Lung (tissue), 12 donors: ENCODE data around the gene C10orf120. TPM values are rescaled to one million over a fixed set of nuclear protein-coding genes. Genes with fewer than 3 reads are reported as not detected.

Experiments
- ATAC-seq: fragments of 200-7000 bp; cut with Tn5 transposase; one replicate; pipeline ENCODE4 v1.9.1; 2020; ENCODE audit warnings: moderate number of reproducible peaks; ENCODE audit not compliant: insufficient read depth, low FRiP score
- DNase-seq, 3 donors: peaks; one replicate each; pipeline ENCODE4 v3.0.0-alpha.2; 2013 to 2017
- H3K27ac ChIP-seq, 2 donors: one replicate each; pipeline ENCODE4 v1.5.1; 2013; ENCODE audit warnings: mild to moderate bottlenecking in 2 of 2, moderate library complexity in 2 of 2, control low read depth in 1 of 2, inconsistent platforms in 1 of 2, low read depth in 1 of 2, low read length in 1 of 2
- H3K27me3 ChIP-seq, 3 donors: one replicate each; pipeline ENCODE4 v1.5.1; 2013; ENCODE audit warnings: low read length in 2 of 3; ENCODE audit not compliant: control insufficient read depth in 3 of 3, insufficient read depth in 3 of 3
- H3K36me3 ChIP-seq, 4 donors: one replicate each; pipeline ENCODE4 v1.5.1; 2013; ENCODE audit warnings: low read length in 4 of 4, mild to moderate bottlenecking in 1 of 4, moderate library complexity in 1 of 4; ENCODE audit not compliant: control insufficient read depth in 4 of 4, insufficient read depth in 4 of 4
- H3K4me1 ChIP-seq, 5 donors: one replicate each; pipeline ENCODE4 v1.5.1; 2013; ENCODE audit warnings: low read length in 5 of 5, mild to moderate bottlenecking in 2 of 5, moderate library complexity in 1 of 5; ENCODE audit not compliant: control insufficient read depth in 5 of 5, insufficient read depth in 5 of 5
- H3K4me3 ChIP-seq: one replicate; pipeline ENCODE4 v1.5.1; 2013; ENCODE audit warnings: mild to moderate bottlenecking, control low read depth, moderate library complexity
- H3K9ac ChIP-seq, 2 donors: one replicate each; pipeline ENCODE4 v1.5.1; 2013; ENCODE audit warnings: low read length in 2 of 2, control low read depth in 1 of 2; ENCODE audit not compliant: insufficient read depth in 1 of 2
- H3K9me3 ChIP-seq, 4 donors: one replicate each; pipeline ENCODE4 v1.5.1; 2013; ENCODE audit warnings: low read length in 3 of 4, mild to moderate bottlenecking in 1 of 4, moderate library complexity in 1 of 4; ENCODE audit not compliant: control insufficient read depth in 4 of 4, insufficient read depth in 3 of 4
- CTCF ChIP-seq: IDR thresholded peaks from 2 replicates; pipeline ENCODE4 v1.5.1; 2012; ENCODE audit warnings: mild to moderate bottlenecking; ENCODE audit errors: control extremely low read depth, extremely low read depth
- WGBS, 2 donors: extraction: QIAGEN DNeasy Blood & Tissue Kit; methylation state at CpG; one replicate each; pipeline ENCODE4 v1.1.7; 2013; 5-methylcytosine and 5-hydroxymethylcytosine counted together
- polyA plus RNA-seq, 2 donors: library from polyadenylated mRNA; stranded (reverse); fragments of 200-250 nt; gene quantifications; one replicate each; pipeline ENCODE4 v1.2.1, GENCODE V29; 2013
- total RNA-seq, 2 donors: library from RNA; depleted of rRNA in 1 of 2; stranded (reverse); fragments of >200 nt in 1 of 2; gene quantifications; one replicate each; pipeline ENCODE4 v1.2.1, GENCODE V29; 2014 to 2021
- donor health status: control.
- donor health status: control.
- donor health status: Bipolar disorder and iron deficiency.
- donor health status: healthy.
- donor health status: DM: yes; HTN: yes; CAD: no.

C10orf120 gene
- total and polyA plus RNA-seq, 4 donors: not detected

- no peaks in the 10 kb centered on the region for H3K9me3 ChIP-seq
- H3K27ac ChIP-seq: no peak overlapping the region
- no peak overlapping the region for H3K9ac ChIP-seq
- H3K36me3 ChIP-seq: no peaks in the 10 kb centered on the region
- peaks cover 0 to 10% (median 0%) of the 10 kb centered on the region in 3 donors for H3K27me3 ChIP-seq
- TF ChIP-seq CTCF: no peak
- no peak for DNase-seq
- no peak for ATAC-seq
- H3K4me1 ChIP-seq: no peaks in the 10 kb centered on the region
- H3K4me3 ChIP-seq: no peak overlapping the region
- 49 to 60% methylated on average over 2 of the region's 2 CpGs for WGBS, 2 donors
Observed at GRCh38 chr10:122744257-122744656, 44.6 kb upstream of the C10orf120 start.

GRCh38 chr10:122740640-122741039 lies 41.0 kb upstream of the C10orf120 start:
- Histone ChIP-seq H3K4me3 (no peak overlapping the region), H3K36me3 (no peaks in the 10 kb centered on the region)
- whole genome bisulfite sequencing, 2 donors: 74 to 88% methylated on average over 2 of the region's 2 CpGs

GRCh38 chr10:122738031-122738430 lies 38.4 kb upstream of the C10orf120 start:
- ATAC-seq (no peak), DNase-seq (no peak)
- WGBS, 2 donors: 89 to 93% methylated on average over 2 of the region's 2 CpGs
- Histone ChIP-seq H3K9me3 (no peaks in the 10 kb centered on the region), H3K4me3 (no peak overlapping the region), H3K27me3 (no peaks in the 10 kb centered on the region), H3K36me3 (no peaks in the 10 kb centered on the region), H3K27ac (no peak overlapping the region), H3K4me1 (no peaks in the 10 kb centered on the region), H3K9ac (no peak overlapping the region)
- no peak for TF ChIP-seq CTCF

More at GRCh38 chr10:122740640-122741039, 41.0 kb upstream of the C10orf120 start:
- peaks cover 0 to 8% (median 0%) of the 10 kb centered on the region in 3 donors for H3K27me3 ChIP-seq
- DNase-seq (peak in 2 of 3 donors; percentile 7 to 13), ATAC-seq (no peak)
- H3K9ac ChIP-seq: no peak overlapping the region
- H3K9me3 ChIP-seq: no peaks in the 10 kb centered on the region
- no peaks in the 10 kb centered on the region for H3K4me1 ChIP-seq
- no peak overlapping the region for H3K27ac ChIP-seq
- TF ChIP-seq CTCF: no peak
